ENCODE results near the gene COL8A1. TPM values are rescaled to one million over a fixed set of nuclear protein-coding genes. Genes with fewer than 3 reads are reported as not detected.

COL8A1 gene
- total and polyA plus RNA-seq, 3 donors from 2014 or later, result 1.1 to 11.5 (median 1.3) TPM

DNA sequence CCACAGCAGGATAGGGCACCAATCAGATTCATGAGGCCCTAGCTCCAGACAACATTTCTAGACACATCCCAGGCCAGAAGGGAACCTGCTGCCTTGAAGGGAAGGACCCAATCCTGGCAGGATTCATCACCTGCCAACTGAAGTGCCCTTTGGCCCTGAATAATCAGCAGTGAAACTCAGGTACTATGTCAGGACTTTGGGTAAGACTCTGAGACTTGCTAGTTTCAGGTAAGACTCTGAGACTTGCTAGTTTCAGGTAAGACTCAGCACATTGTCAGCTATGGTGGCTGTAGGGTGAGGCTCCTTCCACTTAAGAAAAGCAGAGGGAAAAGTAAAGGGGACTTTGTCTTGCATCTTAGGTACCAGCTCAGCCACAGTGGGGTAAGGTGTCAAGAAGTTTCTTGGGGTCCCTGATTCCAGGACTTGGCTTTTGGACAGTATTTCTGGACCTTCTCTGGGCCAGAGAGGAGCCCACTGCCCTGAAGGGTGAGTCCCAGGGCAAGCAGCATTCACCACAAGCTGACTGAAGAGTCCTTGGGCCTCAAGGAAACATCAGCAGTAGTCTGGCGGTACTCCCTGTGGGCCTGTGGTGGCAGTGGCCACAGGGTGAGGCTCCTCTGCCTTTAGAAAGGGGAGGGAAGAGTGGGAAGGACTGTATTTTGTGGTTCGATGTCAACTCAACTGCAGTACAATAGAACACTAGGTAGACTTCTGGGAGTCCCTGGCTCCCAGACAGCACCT lies 13.7 kb upstream of the COL8A1 start:
- Histone ChIP-seq H3K4me3 (no peak overlapping the region), H3K27ac (no peak overlapping the region), H3K27me3 (no peaks in the 10 kb centered on the region), H3K4me1 (no peaks in the 10 kb centered on the region), H3K36me3 (ENCODE audit: low read depth, missing control alignments) (no peaks in the 10 kb centered on the region), H3K9me3 (no peaks in the 10 kb centered on the region)
- DNase-seq, result no peak
- TF ChIP-seq CTCF (IDR thresholded peaks at IDR 0.05) (no peak), POLR2A (IDR thresholded peaks at IDR 0.05) (no peak)
- intact Hi-C loops (cut with DNase I; ENCODE audit: low total_unique reads), result no loop called here
- 93% methylated on average over 2 of the region's 2 CpGs; no CpG with 5 or more reads in 1 of the 2 donors for WGBS, 2 donors

DNA sequence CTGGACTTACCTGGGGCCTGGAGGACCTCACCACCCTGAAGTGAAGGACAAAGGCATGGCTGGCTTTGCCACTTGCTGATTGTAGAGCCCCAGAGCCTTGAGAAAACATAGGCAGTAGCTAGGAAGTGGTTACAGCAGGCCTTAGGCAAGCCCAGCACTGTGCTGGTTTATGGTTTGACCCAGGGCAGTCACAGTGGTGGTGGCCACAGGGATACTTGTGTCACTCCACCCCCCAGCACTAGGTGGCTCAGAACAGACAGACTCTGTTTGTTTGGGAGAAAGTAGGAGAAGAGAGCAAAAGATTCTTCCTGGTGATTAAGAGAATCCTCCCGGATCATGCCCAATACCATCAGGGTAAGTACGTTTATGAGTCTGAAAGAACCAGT lies 13.2 kb upstream of the COL8A1 start:
- DNase-seq, result no peak
- Histone ChIP-seq H3K4me1 (no peaks in the 10 kb centered on the region), H3K27ac (no peak overlapping the region), H3K9me3 (no peaks in the 10 kb centered on the region), H3K27me3 (no peaks in the 10 kb centered on the region), H3K4me3 (no peak overlapping the region), H3K36me3 (ENCODE audit: low read depth, missing control alignments) (no peaks in the 10 kb centered on the region)
- WGBS, 2 donors, result 91 to 98% methylated on average over 2 of the region's 2 CpGs
- TF ChIP-seq POLR2A (IDR thresholded peaks at IDR 0.05) (no peak), CTCF (IDR thresholded peaks at IDR 0.05) (no peak)
- intact Hi-C loops (cut with DNase I; ENCODE audit: low total_unique reads), result no loop called here

DNA sequence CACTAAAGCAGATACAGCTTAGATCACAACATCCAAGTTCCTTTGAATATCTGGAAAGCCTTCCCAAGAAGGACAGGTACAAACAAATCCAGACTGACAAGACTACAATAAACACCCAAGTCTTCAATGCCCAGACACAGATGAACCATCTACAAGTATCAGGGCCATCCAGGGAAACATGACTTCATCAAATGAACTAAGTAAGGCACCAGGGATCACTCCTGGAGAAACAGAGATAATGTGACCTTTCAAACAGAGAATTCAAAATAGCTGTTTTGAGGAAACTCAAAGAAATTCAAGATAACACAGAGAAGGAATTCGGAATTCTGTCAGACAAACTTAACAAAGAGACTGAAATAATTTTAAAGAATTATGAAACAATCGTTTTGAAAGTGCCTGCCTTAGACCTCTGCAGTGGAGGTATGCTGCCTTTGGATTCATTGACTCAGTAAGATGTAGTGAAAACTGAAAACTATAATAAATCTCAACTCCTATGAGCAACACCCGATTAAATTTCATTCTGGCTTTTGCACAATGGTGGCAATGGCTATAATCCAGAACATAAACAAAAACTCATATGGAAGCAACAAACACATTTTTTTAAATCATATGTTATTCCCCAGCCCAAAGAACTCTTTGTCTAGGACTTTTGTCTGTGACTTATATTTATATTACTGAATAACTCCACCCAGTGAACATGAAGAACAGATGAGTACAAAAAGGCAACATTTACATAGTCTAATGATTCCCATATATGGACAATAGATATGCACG lies 12.6 kb upstream of the COL8A1 start:
- H3K9me3 ChIP-seq, result no peaks in the 10 kb centered on the region
- H3K4me1 ChIP-seq, result no peaks in the 10 kb centered on the region
- intact Hi-C loops (cut with DNase I; ENCODE audit: low total_unique reads), result no loop called here
- DNase-seq, result no peak
- H3K27ac ChIP-seq, result no peak overlapping the region
- WGBS, 2 donors, result 65 to 68% methylated on average over 4 of the region's 4 CpGs
- no peaks in the 10 kb centered on the region for H3K36me3 ChIP-seq (ENCODE audit: low read depth, missing control alignments)
- H3K4me3 ChIP-seq, result no peak overlapping the region
- TF ChIP-seq POLR2A (IDR thresholded peaks at IDR 0.05) (no peak), CTCF (IDR thresholded peaks at IDR 0.05) (no peak)
- H3K27me3 ChIP-seq, result no peaks in the 10 kb centered on the region

- TF ChIP-seq CTCF (IDR thresholded peaks at IDR 0.05) (no peak), POLR2A (IDR thresholded peaks at IDR 0.05) (no peak)
- Histone ChIP-seq H3K4me3 (no peak overlapping the region), H3K27ac (no peak overlapping the region), H3K9me3 (no peaks in the 10 kb centered on the region), H3K4me1 (no peaks in the 10 kb centered on the region), H3K36me3 (ENCODE audit: low read depth, missing control alignments) (no peaks in the 10 kb centered on the region), H3K27me3 (no peaks in the 10 kb centered on the region)
- WGBS, 2 donors, result 76 to 77% methylated on average over 1 of the region's 1 CpG
- intact Hi-C loops (cut with DNase I; ENCODE audit: low total_unique reads), result no loop called here
- DNase-seq, result no peak
Measured at GRCh38 chr3:99626417-99626788, 12.0 kb upstream of the COL8A1 start.

Data from testis (tissue), 3 donors.